Limb (tissue), 2 donors: ENCODE measurements around the gene RASGRF2.
A peak's percentile ranks its signal among the peaks of the same experiment; 100 is the strongest.

ENCODE experiments used
- DNase-seq, 2 donors: peaks; one replicate each; pipeline ENCODE4 v3.0.0-alpha.2; 2016; ENCODE audit errors: extremely low spot score in 2 of 2

The RASGRF2 gene

GRCh38 chr5:81136557-81136956 is 176.4 kb downstream of the RASGRF2 start:
- no peak for DNase-seq

- no peak for DNase-seq
Measured at GRCh38 chr5:81137833-81138232, 177.7 kb downstream of the RASGRF2 start.

DNA sequence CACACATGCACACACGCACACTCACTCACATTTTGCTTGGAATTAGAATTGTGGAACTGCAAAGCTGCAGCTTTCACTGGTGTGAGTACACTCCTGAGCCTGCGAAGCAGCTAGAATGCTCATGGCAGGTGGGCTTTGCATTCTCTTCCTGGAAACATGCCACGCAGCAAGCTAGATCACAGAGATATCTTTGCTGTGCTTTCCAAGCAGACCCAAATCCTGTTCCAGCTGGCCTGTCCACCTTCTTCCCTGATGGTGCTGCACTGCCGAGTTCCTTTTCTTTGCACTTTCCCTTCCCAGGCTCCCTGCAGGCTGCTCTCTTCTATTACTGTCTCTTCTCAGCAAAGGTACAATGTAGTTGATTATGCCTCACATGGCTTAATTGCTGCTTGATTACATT is 180.3 kb downstream of the RASGRF2 start:
- DNase-seq, result peak; percentile 66 to 73

- peak; percentile 58 to 64 for DNase-seq
Measured at GRCh38 chr5:81140943-81141342, 180.8 kb downstream of the RASGRF2 start.

GRCh38 chr5:81142108-81142507 is 181.9 kb downstream of the RASGRF2 start:
- no peak for DNase-seq

GRCh38 chr5:81145329-81145935 is 185.3 kb downstream of the RASGRF2 start:
- no peak for DNase-seq

- DNase-seq, result no peak
Measured at GRCh38 chr5:81146031-81146430, 185.9 kb downstream of the RASGRF2 start.

GRCh38 chr5:81147011-81147885 is 187.1 kb downstream of the RASGRF2 start:
- no peak for DNase-seq

DNA sequence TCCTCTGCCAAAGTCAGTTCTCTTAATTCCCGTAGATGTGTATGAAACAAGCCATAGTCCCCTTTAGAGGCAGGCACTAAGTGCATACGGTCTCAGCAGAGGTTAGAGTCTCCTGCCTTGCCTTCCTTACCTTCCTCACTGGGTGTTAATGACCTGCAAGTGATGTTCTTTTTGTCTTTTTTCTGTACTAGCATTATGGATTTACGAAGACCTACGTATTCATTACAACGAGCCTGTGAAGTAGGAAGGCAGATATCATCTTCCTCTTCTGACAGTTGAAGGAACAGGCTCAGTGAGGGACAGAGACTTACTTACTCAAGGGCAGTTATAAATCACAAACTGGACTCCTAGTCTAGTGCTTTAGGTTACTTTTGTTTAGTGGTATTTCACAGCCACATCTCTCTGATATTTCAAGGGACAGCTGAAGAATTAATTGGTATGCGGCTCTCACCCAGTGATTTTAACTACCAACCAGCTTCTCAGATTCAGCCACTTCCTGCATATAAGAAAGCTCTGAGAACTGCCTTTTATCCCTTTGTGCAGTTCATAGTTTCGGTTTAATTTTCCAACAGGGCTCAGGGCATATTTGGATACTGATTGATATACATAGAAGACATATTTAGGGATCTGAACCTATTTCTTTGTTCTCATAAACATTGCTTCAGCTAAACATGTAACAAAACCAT is 187.9 kb downstream of the RASGRF2 start:
- no peak for DNase-seq

- DNase-seq, result peak in 1 of 2 donors; percentile 60
Measured at GRCh38 chr5:81151546-81151945, 191.4 kb downstream of the RASGRF2 start.

- DNase-seq, result no peak
Measured at GRCh38 chr5:81154725-81155124, 194.6 kb downstream of the RASGRF2 start.

DNA sequence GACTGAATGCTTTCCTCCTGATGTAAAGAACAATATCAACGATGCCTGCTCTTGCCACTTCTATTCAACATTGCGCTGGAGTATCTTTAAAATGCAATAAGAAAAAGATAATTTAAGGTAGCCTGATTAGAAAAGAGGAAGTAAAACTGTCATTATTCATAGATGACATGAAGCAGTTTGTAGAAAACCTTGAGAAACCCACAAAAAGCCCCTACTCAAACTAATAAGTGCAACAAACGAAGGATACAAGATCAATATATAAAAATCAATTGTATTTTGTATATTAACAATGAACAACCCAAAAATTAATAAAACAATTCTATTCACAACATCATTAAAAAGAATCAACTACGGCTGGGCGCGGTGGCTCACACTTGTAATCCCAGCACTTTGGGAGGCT is 196.6 kb downstream of the RASGRF2 start:
- DNase-seq, result no peak

GRCh38 chr5:81161012-81161601 is 200.9 kb downstream of the RASGRF2 start:
- DNase-seq, result no peak

GRCh38 chr5:81162501-81162900 is 202.3 kb downstream of the RASGRF2 start:
- no peak for DNase-seq

DNA sequence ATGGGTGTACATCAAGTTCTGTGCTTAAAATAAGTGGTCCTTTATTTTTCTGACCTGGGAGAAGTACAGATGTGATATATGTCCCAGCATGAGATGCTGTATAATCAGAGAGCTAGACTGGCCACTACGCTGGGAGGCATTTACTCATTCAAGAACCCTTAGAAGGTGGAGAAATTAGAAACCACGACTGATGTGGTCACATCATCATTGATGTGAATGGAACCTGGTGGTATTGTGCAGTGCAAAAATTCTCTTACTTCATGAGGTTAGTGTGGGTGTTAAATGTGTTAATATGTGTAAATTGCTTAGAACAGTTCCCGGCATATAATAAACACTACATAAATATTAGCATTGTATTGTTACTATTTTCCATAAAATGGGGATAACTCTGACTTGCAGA is 203.5 kb downstream of the RASGRF2 start:
- no peak for DNase-seq

GRCh38 chr5:81164476-81164875 is 204.3 kb downstream of the RASGRF2 start:
- DNase-seq, result no peak

DNA sequence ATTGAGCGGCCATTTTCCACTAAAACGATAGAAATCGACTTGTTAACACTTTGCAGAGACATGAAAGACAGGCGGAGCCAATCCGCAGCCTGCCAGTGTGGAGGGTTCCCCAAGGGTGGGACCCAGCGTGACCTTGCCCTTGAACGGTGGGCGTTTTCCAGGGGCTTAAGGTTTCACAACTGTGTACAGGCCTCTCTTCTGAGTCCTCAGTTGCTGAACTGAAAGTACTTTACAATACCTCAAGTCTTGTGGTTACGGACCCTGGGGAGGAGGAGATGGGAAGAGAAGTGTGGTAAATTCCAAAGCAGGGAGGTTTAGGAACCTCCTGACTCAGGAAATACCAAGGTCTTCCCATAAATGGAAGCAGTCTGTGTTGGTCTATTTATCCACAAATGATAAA is 204.8 kb downstream of the RASGRF2 start:
- DNase-seq, result no peak

DNA sequence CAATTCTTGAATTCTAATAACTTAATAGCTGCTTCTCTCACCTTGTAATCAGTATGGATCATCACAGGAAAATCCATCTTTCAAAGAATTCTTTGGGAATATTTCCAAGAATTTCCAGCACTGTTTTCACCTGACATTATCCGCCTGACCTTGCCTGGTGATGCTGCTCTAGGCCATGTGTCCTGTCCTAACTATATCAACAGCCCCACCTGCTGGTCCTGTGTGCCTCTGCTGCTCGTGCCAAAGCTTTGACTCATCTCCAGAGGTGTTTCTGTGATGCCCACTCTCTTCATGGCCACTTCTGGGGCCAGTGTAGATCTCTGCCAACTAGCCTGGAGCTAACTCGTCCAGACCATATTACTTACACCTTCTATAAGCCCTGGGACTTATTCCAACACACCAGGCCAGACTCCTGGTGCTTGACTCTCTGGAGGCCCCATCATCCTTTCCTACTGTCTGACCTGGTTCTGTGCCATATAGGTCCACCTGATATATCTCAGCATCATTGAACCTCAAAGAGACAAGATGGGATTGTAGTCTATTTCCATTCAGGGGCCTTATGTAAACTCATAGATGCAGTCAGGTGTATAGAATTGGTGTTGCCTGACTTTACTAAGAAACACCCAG is 205.4 kb downstream of the RASGRF2 start:
- peak in 1 of 2 donors; percentile 72 for DNase-seq

GRCh38 chr5:81166430-81166829 is 206.3 kb downstream of the RASGRF2 start:
- no peak for DNase-seq

- DNase-seq, result no peak
Measured at GRCh38 chr5:81167078-81167477, 206.9 kb downstream of the RASGRF2 start.

DNA sequence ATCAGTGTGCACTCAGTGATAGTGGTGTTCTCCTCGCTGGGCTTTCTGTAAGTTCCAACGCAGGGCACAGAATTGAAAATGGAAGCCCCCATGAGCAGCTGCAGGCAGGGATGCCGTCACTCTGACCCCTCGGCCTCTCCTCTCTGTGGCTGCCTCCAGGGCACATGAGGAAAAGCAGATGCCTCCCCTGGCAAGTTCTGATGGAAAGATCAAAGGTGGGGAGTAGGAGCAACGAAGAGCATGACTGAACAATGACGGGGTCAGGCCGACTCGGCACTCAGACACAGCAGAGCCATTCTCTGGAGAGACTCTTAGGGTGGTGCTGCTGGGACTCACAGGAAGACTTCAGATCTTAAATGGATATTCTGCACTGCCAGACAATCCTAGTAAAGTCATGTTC is 207.4 kb downstream of the RASGRF2 start:
- DNase-seq, result no peak

DNA sequence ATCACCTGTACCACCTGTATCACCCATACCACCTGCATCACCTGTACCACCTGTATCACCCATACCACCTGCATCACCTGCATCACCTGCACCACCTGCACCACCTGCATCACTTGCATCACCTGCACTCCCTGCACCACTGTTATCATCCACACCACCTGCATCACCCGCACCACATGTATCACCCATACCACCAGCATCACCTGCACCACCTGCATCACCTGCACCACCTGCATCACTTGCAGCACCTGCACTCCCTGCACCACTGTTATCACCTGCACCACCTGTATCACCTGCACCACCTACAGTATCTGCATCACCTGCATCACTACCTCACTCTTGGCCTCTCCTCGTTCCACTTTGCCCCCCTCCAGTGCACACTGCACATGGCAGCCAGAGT is 209.8 kb downstream of the RASGRF2 start:
- DNase-seq, result no peak
